NCI-H345 (cell line): ENCODE results near the gene WWTR1.

Experiments used
- DNase-seq: peaks from one replicate; lab custom pipeline; 2025; lab: John Stamatoyannopoulos, UW

Gene WWTR1

DNA sequence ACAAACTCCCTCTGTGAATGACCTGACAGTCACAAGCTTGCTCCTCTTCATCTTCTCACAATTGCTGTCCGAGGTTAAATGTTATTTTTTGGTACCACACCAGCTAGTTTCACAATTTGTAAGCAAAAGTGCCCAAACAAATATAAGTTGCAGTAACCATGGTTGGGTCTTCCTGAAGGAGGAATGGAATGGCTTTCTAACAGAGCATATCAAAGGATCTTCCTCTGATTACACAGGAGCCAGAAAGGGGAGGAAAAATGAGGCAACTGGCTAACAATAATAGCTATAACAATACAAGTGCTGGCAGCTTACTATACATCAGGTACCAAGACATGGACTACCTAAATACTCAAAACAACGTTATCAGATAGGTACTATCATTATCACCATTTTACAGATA lies 90.4 kb downstream of the WWTR1 start:
- no peak for DNase-seq

DNA sequence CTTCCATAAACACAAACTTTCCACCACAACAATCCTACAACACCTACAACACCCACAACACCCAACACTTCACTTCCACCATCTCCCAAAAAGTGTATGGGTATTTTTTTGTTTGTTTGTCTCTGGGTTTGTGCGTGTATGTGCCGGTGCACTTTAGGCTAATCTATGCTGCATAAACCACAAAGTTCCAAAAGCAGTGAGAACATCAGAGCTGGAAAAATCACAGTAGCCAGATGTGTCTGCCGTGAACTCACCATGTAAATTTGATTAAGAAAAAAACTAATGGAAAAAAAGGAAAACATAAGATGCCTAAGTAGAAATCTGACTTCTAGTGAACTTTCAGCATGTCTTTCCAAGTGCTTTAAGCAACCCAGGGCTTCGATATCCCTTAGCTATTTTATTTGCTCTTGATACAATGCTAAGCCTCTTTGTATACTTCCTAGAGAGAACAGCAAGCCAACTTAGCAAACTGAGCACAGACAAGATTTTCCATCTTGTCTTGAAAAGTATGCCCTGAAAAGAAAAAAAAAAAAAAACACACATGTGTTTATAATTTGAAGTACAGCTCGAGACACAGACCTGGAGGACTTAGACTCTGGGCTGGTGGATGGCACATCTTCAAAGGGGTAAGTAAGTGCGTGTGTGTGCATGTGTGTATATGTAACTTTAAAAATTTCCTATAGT lies 91.4 kb downstream of the WWTR1 start:
- no peak for DNase-seq

DNA sequence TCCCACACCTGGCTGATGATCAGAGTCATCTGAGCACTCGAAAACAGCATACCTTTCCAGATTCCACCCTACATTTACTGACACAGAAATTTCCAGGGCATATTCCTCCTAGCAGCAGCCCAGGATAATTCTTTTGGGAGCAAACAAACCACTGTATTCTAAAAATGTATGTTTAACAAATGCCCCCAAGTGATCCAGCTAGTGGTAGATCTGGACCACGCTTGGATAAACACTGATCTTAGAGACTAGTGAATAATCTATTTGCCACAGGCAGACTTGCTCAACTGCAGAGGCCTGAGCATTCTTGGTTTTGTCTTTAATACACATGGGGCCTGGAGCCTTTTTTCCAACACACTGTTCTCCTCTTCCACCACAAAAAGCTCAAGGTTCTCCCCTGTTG lies 93.7 kb downstream of the WWTR1 start:
- DNase-seq = no peak

DNA sequence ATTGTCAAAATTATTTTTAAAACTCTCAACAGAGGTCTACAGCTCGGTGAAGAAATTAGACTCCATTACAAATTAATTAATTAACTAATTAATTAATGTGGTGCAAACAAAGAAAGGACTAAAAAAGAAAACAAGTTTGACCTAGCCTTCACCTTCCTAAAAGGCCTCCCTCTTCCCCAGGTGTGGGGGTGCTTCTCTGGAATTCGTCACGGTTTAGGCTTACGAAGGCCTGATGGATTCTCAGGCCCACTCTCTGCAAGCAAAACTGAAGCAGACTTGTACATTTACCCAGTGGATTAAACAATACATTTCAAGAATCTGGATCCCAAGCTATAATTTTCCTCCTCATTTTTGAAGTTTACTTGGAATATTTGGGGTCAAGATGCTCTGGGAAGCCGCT lies 94.7 kb downstream of the WWTR1 start:
- no peak for DNase-seq

DNA sequence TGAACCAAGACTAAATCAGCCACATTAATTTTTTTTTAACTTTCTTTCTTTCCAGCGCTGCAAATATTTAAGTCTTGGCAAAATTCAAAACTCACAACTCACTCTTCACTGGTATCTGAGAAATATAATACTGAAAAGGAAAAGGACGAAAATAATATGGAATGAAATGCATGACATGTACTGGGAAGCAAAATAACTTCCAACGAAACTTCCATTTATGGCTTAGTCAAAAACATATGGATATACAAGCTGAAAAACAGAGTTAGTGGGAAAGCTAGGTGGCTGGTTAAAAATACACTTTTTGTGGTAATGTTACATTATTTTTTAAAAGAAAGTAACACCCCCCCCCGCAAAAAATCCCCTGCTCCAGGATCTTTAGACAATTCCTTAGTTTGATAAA lies 97.2 kb downstream of the WWTR1 start:
- DNase-seq = no peak

DNA sequence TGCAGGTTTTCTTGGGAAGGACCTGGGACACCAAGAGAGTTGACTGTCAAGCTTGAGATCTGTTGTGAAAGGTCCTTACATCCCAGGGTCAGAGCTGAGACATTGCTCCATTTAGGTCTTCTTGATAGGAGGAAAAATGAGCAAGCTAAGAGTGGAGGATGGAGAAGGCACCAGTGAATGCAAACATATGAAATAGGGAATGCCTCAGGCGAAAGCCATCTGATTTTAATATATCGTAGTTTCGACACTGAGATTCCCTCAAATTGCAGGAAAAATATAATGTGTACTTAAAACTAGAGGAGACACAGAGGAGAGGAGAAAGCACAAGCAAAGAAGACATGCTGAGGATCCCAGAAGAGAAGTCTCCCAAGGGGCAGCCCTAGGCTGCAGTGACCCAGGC lies 97.8 kb downstream of the WWTR1 start:
- no peak for DNase-seq

DNA sequence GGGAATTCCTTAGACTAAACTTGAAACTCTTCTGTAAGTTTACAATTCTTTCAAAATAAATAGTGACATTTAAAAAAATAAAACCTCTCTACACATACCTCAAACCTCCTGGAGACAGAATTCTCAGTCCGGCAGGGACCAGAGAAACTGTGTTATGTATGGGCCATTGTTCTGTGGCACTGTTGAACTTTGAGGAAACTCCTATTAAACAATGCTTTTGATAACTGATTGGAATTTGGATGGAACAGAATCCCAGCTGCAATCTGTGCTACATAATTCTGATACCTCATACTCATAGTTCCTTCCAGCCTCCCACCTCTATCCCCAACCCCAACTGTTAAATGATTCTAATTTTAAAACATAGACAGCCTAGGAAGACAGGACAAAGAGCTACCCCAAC lies 98.3 kb downstream of the WWTR1 start:
- DNase-seq = no peak

DNA sequence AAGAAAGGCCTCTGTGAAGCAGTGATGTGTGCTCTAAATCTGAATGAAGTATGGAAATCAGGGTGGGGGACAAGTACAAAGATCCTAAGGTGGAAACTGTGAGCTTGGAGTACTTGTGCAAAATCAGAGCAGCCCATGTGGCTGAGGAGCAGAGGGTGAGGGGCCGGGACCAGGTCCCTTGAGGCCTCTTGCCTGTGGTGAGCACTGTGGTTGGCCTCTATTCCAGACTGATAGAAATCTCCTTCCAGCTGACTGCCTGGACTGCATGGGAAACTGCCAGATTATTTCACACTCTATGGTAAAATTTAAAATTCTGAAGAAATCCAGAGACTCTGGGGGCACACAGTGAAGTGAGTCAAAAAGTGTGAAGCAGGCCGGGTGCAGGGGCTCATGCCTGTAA lies 101.9 kb downstream of the WWTR1 start:
- no peak for DNase-seq

DNA sequence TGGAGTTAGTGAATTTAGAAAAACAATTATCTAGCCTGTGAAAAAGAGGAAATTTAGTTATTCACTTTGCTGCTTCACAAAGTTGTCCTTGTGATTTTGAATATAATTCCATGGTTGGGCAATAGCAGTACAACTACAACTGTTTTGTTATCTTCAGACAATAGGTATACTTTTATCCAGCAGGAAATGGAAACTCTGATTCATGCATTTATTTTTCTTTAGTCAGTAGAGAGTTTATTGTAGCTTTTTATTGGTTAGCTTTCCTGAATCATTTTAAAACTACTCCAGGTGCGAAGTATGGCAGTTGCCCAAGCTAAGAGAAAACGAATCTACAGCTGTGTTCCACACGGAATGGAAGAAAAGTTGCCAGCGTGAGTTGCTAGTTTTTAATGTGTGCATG lies 103.0 kb downstream of the WWTR1 start:
- DNase-seq = no peak

DNA sequence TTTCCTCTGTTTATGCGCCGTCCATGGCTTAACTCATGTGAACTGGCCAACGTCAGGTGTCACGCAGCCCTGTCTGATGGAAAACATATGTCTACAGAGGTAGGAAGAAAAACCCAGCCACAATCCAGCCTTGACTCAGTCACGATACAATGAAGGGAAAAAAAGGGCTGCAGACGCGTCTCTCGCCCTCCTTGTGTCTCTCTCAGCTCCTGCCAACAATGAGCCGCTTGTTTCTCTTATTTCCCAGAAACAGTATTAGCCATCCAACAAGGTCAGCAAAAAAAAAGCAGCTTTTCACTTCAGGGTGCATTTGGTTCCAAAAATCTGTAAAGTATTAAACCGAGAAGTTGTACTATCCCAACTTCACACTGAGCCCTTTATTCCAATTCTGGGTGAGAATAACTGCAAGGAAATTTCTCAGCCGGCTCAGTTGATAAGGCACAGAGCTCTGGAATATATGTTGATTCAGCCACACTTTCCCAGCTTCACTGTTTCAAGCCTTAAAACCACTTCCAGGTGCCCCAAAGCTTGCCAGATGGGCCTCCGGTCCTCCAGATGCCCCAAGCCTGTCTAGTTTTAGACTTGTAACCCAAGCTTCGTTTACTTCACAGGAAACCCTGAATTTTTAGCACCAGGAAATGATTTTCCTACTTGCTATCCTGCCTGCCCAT lies 103.9 kb downstream of the WWTR1 start:
- DNase-seq = no peak

DNA sequence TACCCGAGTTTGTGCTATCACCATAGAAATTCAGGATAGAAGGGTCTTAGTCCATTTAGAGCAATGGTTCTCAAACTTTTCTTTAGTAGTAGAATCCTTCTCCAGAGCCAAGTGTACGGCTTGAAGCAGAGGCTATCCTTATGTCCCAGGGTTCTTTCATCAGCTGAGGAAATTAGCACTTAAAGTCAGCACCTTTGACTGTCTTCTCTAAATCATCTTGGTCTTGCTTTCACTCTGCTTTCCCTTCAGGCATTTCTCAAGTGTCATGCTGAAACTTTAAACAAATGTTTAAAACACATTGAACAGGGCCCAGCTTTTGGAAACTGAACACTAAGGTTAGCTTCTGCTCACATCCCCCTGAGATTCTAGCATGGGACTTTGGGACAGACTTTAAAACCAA lies 105.1 kb downstream of the WWTR1 start:
- DNase-seq = no peak

DNA sequence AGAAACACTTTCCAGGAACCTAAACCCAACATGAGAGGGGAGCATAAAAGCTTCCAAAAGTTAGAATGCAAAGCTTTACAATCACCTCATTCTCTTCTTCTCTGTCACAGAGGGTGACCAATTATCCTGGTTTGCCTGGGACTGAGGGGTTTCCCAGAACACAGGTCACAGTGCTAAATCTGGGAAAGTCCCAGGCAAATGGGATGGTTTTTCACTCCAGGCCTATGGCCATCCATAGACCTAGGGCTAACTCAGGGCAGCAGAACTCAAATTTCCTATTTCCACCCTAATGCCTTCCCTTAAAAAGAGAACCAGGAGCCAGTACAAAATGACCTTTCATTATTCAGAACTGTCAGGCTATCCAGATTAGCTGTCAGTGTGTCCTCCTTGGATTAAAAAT lies 106.3 kb downstream of the WWTR1 start:
- DNase-seq = no peak

DNA sequence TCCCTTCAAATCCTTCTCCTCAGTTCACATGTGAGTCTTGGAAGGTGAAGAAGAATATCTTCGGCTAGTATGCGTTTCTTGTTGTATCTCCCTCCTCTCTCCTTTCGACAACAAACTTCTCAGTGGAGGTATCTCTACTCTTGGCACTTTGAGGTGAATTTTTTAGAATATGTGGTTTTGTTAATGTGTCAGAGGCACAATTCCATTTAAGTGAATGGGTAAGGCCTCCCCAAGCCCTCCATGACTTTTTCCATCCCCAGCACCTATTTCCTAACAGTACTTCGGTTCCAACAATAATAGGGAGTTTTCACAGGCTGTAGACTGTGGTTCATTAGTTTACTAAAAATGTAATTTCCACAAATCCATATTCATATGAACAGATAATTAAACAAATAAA lies 109.2 kb downstream of the WWTR1 start:
- DNase-seq = no peak

DNA sequence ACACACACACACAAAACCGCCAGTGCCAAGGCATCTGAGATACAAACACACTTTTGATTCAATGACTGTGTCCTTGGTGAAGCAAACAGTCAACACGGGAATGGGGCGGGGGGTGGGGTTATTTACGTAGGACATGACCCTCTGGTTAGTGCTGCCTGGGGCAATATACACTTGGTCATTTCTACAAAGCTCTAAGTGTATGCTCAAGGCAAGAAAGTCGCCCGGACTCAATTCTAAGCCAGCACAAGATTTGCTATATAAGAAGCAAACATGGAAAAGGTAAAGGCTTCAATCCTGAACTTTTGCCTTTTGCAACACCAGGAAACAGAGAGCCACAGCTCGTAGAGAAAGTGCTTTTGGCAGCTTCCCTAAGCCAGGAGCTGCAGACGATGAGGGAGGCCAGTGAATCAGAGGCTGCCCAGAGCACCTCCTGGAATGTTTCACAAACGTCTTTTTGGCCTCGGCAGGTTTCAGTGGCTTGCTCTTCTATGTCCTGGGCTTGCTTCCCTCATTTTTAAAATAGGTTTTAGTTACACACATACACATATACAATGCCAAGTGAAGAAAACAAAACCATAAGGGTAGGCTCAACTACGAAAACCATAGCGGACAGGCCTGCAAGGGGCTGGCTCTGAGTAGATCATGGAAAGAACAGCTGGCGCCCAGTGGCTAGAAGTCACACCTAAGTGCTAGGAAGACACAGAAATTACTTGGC lies 109.7 kb downstream of the WWTR1 start:
- no peak for DNase-seq

DNA sequence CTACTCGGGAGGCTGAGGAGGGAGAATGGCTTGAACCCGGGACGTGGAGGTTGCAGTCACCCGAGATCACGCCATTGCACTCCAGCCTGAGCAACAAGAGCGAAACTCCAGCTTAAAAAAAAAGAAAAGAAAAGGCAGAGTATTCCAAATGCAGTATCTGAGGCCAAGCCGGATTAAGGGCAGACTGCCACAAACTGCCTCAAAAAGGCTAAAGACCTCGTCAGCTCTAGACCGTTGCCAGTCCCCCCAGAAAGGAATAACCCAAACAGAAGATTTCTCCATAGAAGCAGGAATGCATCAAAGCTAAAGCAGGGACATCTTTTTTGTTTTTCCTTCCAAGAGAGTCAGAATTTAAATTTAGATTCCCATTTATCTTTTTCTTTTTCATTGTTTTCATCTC lies 110.4 kb downstream of the WWTR1 start:
- no peak for DNase-seq

DNA sequence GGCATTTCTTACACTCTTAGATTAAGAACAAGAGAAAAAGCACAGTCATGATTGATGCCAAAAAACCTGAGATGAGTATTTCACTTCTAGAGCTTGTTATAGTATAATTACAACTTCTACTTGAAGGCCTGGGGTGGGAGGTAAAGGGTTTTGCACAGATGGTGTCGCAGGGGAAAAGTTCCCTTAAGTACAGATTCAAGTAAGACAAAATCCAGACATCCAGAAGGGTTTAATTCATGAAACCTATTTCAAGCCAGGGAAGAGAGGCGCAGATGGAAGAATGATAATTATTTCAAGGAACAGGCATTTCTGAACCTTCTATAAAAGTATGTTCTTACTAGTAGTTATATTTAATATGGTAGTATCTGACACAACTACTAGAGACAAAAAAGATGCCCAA lies 112.8 kb downstream of the WWTR1 start:
- DNase-seq = no peak

DNA sequence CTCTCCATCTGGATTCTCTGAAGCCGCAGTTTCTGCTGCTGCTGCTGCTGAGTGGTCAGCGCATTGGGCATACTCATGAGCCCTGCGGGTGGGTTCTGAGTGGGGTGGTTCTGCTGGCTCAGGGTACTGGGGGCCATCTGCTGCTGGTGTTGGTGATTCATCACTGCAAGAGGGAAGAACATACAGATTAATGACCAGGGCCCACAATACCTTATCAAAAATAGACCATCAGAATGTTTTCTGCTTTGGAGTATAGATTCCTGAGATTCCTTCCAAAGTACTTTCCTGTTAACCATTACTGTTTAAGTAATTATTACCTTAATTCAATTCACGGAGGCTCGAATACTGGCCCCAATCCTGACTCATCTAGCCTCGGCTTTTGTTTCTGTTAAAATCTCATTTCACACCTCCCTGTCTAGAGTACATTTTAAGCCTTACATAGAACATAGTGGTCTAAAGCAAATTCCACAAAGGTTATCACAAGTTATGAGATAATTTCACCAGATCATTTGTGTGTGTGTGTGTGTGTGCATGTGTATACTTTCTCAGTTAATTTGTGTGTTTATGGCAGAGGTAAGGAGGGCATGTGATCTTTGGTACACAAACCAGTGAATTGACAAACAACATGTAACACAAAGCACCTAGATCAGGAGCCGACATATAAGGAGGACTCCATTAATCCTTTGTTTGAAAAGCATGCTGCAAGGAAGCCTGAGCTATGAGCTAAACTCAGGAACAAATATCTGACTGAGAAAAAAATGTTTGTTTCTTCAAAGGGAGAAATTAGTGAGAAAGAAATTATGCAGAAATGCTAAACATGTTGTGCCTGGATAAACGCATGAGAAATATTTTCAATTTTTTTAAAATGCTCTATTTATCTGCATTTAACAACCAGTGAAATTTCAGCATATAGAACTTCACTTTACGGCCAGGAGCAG lies 115.2 kb downstream of the WWTR1 start:
- DNase-seq = no peak

DNA sequence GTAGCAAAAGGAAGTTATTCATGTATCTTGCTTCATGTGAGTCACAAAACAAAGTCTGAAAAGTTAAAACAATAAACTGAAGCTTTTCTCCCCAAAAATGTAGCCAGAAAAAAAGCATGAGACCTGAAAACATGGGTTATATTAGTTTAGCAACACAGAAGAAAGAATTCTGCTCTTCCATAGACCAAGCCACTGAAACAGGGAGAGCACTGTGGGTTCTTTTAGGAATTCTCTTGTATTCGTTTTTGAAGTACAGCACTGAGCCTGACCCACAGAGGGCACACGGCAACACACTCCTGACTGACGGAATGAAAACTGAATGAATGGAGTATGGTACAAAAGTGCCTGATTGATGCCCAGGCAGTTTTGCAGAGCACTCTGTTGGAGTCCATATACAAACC lies 116.7 kb downstream of the WWTR1 start:
- no peak for DNase-seq

DNA sequence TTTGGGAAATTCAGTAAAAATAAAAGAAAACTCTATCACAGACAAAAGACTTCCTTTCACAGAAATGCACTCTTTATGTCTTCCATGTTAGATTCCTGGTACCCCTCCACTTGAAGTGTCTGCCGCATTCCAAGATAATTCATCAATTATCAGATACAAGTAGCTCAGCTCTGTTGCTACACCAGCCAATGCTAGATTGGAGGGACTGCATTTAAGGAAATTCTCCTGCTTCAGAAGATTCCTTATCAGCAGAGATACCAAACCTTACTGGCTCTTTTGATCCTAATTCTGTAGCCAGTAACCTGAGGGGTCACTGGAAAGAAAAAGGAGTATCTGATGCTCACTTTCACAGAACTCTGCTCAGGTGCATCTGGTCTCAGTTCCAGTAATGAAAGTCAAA lies 119.5 kb downstream of the WWTR1 start:
- DNase-seq = no peak

DNA sequence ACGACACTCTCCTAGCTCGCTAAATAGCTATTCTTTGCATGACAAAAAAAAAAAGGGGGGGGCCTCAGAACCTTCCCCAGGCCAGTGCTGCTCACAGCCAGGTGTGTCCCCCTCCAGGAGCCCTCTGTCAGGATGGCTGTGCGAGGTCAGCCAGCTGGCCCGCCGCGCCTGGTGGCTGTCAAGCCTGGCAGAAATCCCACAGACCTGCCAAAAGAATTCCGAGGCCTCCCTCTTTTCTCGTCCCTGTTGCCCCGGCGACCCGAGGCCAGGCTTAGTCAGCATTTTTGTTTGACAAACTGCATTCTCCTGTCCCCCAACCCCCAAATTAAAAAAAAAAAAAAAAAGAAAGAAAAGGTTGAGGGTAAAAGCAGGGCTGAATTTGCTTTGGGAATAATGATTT lies 121.4 kb downstream of the WWTR1 start:
- DNase-seq = no peak

DNA sequence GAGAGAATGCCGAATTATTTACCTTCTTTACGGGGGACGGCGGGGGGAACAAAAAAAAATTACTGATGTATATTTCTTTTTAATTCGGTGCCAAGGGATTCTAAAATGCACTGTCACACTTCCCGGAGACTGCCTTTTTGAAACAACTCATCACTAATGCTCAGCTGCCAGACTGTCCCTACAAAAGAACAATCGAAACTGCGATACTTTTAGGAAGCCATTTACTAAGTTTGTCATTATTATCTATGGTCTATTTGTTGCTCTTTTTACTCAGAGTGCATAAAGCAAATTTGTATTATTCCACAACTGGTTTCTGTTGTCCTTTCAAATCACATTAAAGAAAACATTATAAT lies 122.5 kb downstream of the WWTR1 start:
- DNase-seq = peak; percentile 73

DNA sequence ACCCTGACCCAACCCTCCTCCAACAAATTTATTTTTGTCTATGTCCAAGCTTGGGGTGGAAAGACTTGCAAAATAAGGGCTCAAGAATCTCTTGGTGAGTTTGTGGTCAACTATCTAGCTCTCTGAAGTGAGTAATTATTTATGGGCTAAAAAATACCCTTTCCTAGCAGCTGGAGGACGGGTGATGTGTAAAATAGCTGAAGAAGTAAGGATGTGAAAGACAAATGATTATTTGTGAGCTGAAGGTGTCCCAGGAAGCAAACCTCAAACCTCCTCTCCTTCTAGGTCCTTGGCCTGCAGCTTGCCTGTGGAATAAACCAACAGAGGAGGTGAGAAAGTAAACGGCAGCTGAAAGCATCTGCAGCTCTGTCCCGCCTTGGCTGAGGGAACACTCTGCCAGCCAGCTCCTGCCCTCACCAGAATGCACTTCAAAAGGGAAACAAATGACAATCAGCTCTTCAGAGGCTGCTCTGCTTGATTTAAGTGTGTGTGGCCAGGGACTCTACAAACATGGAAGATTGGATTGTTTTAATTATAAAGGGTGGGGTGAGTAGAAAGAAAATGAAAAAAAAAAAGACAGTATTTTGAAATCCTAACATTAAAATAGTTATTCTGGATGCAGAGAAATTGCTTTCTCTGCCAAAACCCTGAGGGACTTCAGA lies 123.0 kb downstream of the WWTR1 start:
- DNase-seq = peak; percentile 88
